HUES48 (cell line): ENCODE measurements around the gene APBA1.

ENCODE experiments used
- H3K27ac ChIP-seq: one replicate; pipeline ENCODE4 v1.7.0; 2013; ENCODE audit warnings: low read depth, low read length, inconsistent platforms
- H3K27me3 ChIP-seq: 2 replicates; pipeline ENCODE4 v1.6.1; 2013; ENCODE audit warnings: mild to moderate bottlenecking, low read length; ENCODE audit not compliant: control insufficient read depth, insufficient read depth
- H3K36me3 ChIP-seq: 2 replicates; pipeline ENCODE4 v1.6.1; 2013; ENCODE audit warnings: low read length; ENCODE audit not compliant: control insufficient read depth, insufficient read depth
- H3K4me1 ChIP-seq: 2 replicates; pipeline ENCODE4 v1.6.1; 2013; ENCODE audit warnings: mild to moderate bottlenecking, low read length; ENCODE audit not compliant: control insufficient read depth, insufficient read depth
- H3K4me3 ChIP-seq: 2 replicates; pipeline ENCODE4 v1.5.1; 2013; ENCODE audit warnings: mild to moderate bottlenecking, low read depth, low read length
- H3K9ac ChIP-seq: 2 replicates; pipeline ENCODE4 v1.6.1; 2013; ENCODE audit warnings: mild to moderate bottlenecking, low read depth, low read length, moderate library complexity
- H3K9me3 ChIP-seq: 2 replicates; pipeline ENCODE4 v1.6.1; 2013; ENCODE audit warnings: low read length; ENCODE audit not compliant: control insufficient read depth, insufficient read depth

Gene APBA1

DNA sequence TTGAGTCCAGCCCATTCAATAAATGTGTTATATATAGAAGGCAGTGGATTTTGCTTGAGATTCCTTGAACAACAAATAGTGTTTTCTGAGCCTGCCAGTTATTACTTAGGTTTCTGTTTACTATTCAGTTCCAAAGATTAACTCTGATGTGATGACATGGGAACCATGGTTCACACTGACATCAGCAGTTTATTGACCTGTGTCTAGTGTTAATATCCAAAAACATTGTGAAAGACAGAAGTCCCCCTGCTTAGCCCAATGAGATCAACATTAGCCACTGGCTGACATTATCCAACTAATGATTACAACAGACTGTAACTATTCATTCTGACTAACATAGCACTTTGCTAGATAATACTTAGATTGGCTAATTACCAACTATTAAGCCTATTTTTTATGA is 14.9 kb downstream of the APBA1 start:
- Histone ChIP-seq H3K9me3 (no peaks in the 10 kb centered on the region), H3K4me3 (no peak overlapping the region), H3K9ac (no peak overlapping the region), H3K27ac (no peak overlapping the region), H3K27me3 (no peaks in the 10 kb centered on the region), H3K4me1 (peaks cover 14% of the 10 kb centered on the region; the same call in 1 of the 2 replicates), H3K36me3 (no peaks in the 10 kb centered on the region)

- H3K9ac ChIP-seq: no peak overlapping the region
Observed at GRCh38 chr9:69655065-69655464, 17.1 kb downstream of the APBA1 start.

GRCh38 chr9:69653261-69653660 is 18.9 kb downstream of the APBA1 start:
- Histone ChIP-seq H3K27ac (no peak overlapping the region), H3K9ac (no peak overlapping the region)

More at GRCh38 chr9:69655065-69655464, 17.1 kb downstream of the APBA1 start:
- H3K9me3 ChIP-seq: no peaks in the 10 kb centered on the region
- H3K4me1 ChIP-seq: peaks cover 8% of the 10 kb centered on the region; the same call in 1 of the 2 replicates
- H3K27me3 ChIP-seq: no peaks in the 10 kb centered on the region
- H3K27ac ChIP-seq: no peak overlapping the region
- no peaks in the 10 kb centered on the region for H3K36me3 ChIP-seq
- H3K4me3 ChIP-seq: no peak overlapping the region

GRCh38 chr9:69649566-69650250 is 22.5 kb downstream of the APBA1 start:
- H3K4me3 ChIP-seq: no peak overlapping the region
- H3K4me1 ChIP-seq: peaks cover 4% of the 10 kb centered on the region
- H3K27me3 ChIP-seq: no peaks in the 10 kb centered on the region
- no peaks in the 10 kb centered on the region for H3K9me3 ChIP-seq
- no peak overlapping the region for H3K27ac ChIP-seq
- no peaks in the 10 kb centered on the region for H3K36me3 ChIP-seq
- H3K9ac ChIP-seq: no peak overlapping the region

More at GRCh38 chr9:69653261-69653660, 18.9 kb downstream of the APBA1 start:
- Histone ChIP-seq H3K9me3 (no peaks in the 10 kb centered on the region), H3K36me3 (no peaks in the 10 kb centered on the region), H3K4me1 (no peaks in the 10 kb centered on the region; the same call in 1 of the 2 replicates), H3K4me3 (no peak overlapping the region), H3K27me3 (no peaks in the 10 kb centered on the region)

DNA sequence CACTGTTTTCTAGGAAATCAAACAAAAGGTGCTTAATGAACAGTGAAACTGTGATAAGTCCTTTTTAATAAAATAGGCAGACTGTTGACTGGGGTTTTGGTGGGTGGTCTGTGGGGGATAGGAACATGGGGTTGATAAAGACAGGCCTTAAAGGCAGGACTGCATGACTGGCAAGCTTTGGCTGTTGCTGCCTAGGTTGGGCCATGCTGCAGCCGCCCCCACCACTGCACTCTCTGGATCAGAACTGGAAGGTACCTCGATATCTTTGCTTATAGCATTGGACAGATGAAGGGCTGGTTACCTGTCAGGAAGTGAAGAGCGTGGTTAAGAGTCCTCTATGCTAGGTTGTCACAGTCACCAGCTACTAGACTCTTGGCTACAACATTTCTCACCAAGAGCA is 24.4 kb downstream of the APBA1 start:
- Histone ChIP-seq H3K27ac (no peak overlapping the region), H3K27me3 (no peaks in the 10 kb centered on the region), H3K9me3 (no peaks in the 10 kb centered on the region), H3K4me1 (peaks cover 4% of the 10 kb centered on the region), H3K4me3 (no peak overlapping the region), H3K36me3 (no peaks in the 10 kb centered on the region), H3K9ac (no peak overlapping the region)

- Histone ChIP-seq H3K9ac (no peak overlapping the region), H3K4me3 (no peak overlapping the region), H3K4me1 (peaks cover 4% of the 10 kb centered on the region), H3K27ac (no peak overlapping the region), H3K9me3 (no peaks in the 10 kb centered on the region), H3K36me3 (no peaks in the 10 kb centered on the region), H3K27me3 (no peaks in the 10 kb centered on the region)
Observed at GRCh38 chr9:69646810-69647209, 25.4 kb downstream of the APBA1 start.

DNA sequence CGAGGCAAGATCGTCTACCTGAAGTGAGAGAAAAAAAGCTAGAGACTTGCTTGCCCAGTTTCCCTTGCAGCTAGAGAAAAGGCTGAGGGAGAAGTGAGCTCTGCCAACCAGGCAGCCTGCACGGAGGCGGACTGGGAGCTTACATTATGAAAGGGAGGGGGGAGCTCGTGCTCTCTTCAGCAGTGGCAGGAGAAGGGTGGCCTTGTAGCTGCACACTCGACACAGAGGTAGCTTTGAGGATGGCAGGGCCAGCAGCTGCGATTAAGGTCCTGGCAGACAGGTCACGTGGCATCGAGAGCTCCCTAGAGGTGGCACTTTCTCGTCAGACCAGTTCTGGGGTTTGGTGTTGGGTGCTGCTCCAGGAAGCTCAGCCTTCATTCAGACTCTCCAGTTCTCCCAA is 26.7 kb downstream of the APBA1 start:
- Histone ChIP-seq H3K9me3 (no peaks in the 10 kb centered on the region), H3K4me1 (peaks cover 4% of the 10 kb centered on the region), H3K27ac (no peak overlapping the region), H3K4me3 (no peak overlapping the region), H3K27me3 (no peaks in the 10 kb centered on the region), H3K9ac (no peak overlapping the region), H3K36me3 (no peaks in the 10 kb centered on the region)

- no peaks in the 10 kb centered on the region for H3K9me3 ChIP-seq
- no peaks in the 10 kb centered on the region for H3K36me3 ChIP-seq
- no peak overlapping the region for H3K9ac ChIP-seq
- H3K27me3 ChIP-seq: no peaks in the 10 kb centered on the region
- H3K27ac ChIP-seq: no peak overlapping the region
- peaks cover 4% of the 10 kb centered on the region; the same call in 1 of the 2 replicates for H3K4me1 ChIP-seq
- no peak overlapping the region for H3K4me3 ChIP-seq
Observed at GRCh38 chr9:69643098-69643497, 29.1 kb downstream of the APBA1 start.

DNA sequence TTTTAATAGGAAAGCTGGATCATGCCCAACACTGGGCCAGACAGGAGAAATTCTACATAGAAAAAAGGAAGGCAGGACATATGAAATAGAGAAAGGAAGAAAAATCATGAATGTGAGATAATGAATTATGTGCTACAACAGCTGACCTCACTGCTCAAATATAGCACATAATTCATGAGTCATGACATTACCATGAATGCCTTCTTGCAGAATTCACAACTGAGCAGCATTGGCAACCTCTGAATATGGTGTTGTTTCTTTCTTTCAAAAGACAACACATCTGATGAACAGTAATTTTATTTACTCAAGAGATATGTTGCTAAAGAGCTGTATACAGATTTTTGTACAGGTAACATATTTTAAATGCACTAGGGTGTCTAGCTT is 34.4 kb downstream of the APBA1 start:
- H3K9ac ChIP-seq: no peak overlapping the region
- no peaks in the 10 kb centered on the region for H3K27me3 ChIP-seq
- no peak overlapping the region for H3K27ac ChIP-seq
- H3K4me1 ChIP-seq: no peaks in the 10 kb centered on the region
- H3K36me3 ChIP-seq: no peaks in the 10 kb centered on the region
- no peak overlapping the region for H3K4me3 ChIP-seq
- H3K9me3 ChIP-seq: no peaks in the 10 kb centered on the region

DNA sequence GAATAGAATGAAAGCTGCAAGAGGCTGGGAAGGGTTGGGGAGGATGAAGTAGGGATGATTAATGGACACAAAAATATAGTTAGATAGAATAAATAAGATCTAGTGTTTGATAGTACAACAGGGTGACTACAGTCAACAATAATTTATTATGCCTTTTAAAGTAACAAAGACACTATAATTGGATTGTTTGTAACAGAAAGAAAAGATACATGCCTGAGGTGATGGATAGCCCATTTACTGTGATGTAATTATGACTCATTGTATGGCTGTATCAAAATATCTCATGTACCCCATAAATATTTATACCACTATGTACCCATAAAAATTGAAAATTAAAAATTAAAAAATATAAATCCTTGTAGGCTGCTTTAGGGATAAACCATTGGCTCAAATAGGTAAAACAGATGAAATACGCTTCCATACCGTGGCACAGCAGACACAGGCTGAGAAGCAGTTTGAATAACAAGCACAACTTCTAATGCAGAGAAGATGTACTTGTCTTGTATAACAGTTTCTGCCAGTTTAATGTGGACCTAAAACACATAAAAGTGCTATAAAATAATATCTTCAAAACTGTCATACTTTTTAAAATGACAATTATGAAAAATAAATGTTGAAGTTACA is 34.9 kb downstream of the APBA1 start:
- no peak overlapping the region for H3K4me3 ChIP-seq
- H3K9me3 ChIP-seq: no peaks in the 10 kb centered on the region
- H3K9ac ChIP-seq: no peak overlapping the region
- H3K27ac ChIP-seq: no peak overlapping the region
- H3K4me1 ChIP-seq: no peaks in the 10 kb centered on the region
- no peaks in the 10 kb centered on the region for H3K27me3 ChIP-seq
- no peaks in the 10 kb centered on the region for H3K36me3 ChIP-seq

DNA sequence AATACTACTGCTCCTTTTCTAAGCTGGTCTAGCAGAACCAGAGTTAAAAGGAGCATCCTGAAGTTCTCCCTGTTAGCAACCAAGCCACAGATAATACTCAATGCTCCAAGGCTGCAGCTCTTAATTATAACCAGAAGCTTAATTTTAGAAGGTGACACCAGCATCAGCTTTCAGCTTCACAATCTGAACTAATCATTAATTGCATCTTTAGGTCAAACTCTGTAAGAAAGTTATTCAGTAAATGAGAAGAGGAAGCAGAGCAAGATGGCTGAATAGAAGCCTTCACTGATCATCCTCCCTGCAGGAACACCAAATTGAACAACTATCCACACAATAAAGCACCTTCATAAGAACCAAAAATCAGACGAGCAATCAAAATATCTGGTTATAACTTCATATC is 38.5 kb downstream of the APBA1 start:
- Histone ChIP-seq H3K9me3 (no peaks in the 10 kb centered on the region), H3K4me3 (no peak overlapping the region), H3K27ac (no peak overlapping the region)

More for the DNA sequence above, 38.5 kb downstream of the APBA1 start:
- Histone ChIP-seq H3K36me3 (no peaks in the 10 kb centered on the region), H3K9ac (no peak overlapping the region), H3K27me3 (no peaks in the 10 kb centered on the region), H3K4me1 (no peaks in the 10 kb centered on the region)
